Hair follicle dermal papilla cell (primary cell): ENCODE data around the gene WRNIP1. TPM values are rescaled to one million over a fixed set of nuclear protein-coding genes. Genes with fewer than 3 reads are reported as not detected.

Source experiments
- total RNA-seq: library from RNA; depleted of rRNA; stranded (reverse); fragments of >200 nt; gene quantifications from 2 replicates; pipeline ENCODE4 v1.2.3, GENCODE V29; 2012

The WRNIP1 gene
- 36.7 and 38.6 TPM in 2 replicates for total RNA-seq

DNA sequence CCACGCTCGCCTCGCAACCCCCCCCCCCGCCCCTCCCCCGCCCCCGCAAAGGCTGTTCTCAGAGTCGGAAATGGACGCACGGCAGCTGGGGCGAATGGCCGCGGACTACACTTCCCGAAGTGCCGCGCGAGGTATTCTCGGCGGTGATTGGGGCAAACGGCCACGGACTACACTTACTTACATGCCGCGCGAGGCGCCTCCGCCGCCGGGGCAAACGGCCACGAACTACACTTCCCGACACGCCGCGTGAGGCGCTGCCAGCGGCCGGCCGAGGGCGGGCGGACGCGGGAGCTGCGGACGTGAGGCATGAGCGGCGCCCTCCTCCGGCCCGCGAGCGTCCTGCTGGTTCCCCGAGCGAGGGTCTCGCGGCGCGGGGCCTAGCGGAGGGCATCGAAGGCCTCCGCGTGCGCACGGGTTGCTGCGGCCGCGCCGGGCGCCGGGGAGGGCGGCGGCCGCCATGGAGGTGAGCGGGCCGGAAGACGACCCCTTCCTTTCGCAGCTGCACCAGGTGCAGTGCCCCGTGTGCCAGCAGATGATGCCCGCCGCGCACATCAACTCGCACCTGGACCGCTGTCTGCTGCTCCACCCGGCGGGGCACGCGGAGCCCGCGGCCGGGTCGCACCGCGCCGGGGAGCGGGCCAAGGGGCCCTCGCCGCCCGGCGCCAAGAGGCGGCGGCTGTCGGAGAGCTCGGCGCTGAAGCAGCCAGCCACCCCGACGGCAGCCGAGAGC, at the start of gene WRNIP1:
TSS of gene WRNIP1 (plus strand) at position 228 of the 730 bp plus-strand sequence. CDS start at position 458, 230 bp downstream.

GRCh38 chr6:2750832-2751231, 14.4 kb upstream of the WRNIP1 start, which contains the start of gene MYLK4:
MYLK4 (minus strand) TSS chr6:2750922; CDS start chr6:2749294, 1,628 bp downstream.

Other genes with a start within 250 kb of the WRNIP1 start
- gene MYLK4, start 14.5 kb upstream of the WRNIP1 start, total RNA-seq = 0.81 and 0.85 TPM in 2 replicates
- gene SERPINB1, start 76.5 kb downstream of the WRNIP1 start, total RNA-seq = 20.8 and 25.4 TPM in 2 replicates
- 5.5 and 7.6 TPM in 2 replicates for gene SERPINB9, start 137.9 kb downstream of the WRNIP1 start, total RNA-seq
- gene SERPINB6, start 206.2 kb downstream of the WRNIP1 start, total RNA-seq = 81.9 and 98.2 TPM in 2 replicates
- 42.4 and 43.5 TPM in 2 replicates for gene NQO2, start 234.5 kb downstream of the WRNIP1 start, total RNA-seq